Subcutaneous abdominal adipose tissue (tissue), 5 donors: Measurements from ENCODE around the gene NTSR2.

Experiments used
- H3K27ac ChIP-seq: one replicate; pipeline ENCODE4 v1.7.0; 2013; ENCODE audit warnings: low read depth, mild to moderate bottlenecking, inconsistent platforms, low read length, moderate library complexity
- H3K27me3 ChIP-seq, 5 donors: one replicate each; pipeline ENCODE4 v1.7.0; 2013; ENCODE audit warnings: low read length in 5 of 5, inconsistent platforms in 1 of 5; ENCODE audit not compliant: control insufficient read depth in 5 of 5, insufficient read depth in 4 of 5
- H3K36me3 ChIP-seq, 5 donors: one replicate each; pipeline ENCODE4 v1.7.0; 2013; ENCODE audit warnings: low read length in 5 of 5; ENCODE audit not compliant: control insufficient read depth in 5 of 5, insufficient read depth in 5 of 5
- H3K4me1 ChIP-seq, 5 donors: one replicate each; pipeline ENCODE4 v1.7.0; 2013; ENCODE audit warnings: low read length in 5 of 5, mild to moderate bottlenecking in 3 of 5, moderate library complexity in 1 of 5; ENCODE audit not compliant: control insufficient read depth in 5 of 5, insufficient read depth in 5 of 5
- H3K4me3 ChIP-seq, 5 donors: one replicate each; pipeline ENCODE4 v1.7.0; 2013; ENCODE audit warnings: low read length in 5 of 5, low read depth in 1 of 5
- H3K9ac ChIP-seq, 5 donors: one replicate each; pipeline ENCODE4 v1.7.0; 2013; ENCODE audit warnings: low read length in 5 of 5, mild to moderate bottlenecking in 4 of 5, moderate library complexity in 3 of 5
- H3K9me3 ChIP-seq, 5 donors: one replicate each; pipeline ENCODE4 v1.7.0; 2013; ENCODE audit warnings: low read length in 5 of 5; ENCODE audit not compliant: control insufficient read depth in 5 of 5
- donor health status: healthy.
- donor health status: healthy.
- donor health status: healthy.
- donor health status: healthy.
- donor health status: healthy.

NTSR2 gene, protein sequence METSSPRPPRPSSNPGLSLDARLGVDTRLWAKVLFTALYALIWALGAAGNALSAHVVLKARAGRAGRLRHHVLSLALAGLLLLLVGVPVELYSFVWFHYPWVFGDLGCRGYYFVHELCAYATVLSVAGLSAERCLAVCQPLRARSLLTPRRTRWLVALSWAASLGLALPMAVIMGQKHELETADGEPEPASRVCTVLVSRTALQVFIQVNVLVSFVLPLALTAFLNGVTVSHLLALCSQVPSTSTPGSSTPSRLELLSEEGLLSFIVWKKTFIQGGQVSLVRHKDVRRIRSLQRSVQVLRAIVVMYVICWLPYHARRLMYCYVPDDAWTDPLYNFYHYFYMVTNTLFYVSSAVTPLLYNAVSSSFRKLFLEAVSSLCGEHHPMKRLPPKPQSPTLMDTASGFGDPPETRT

DNA sequence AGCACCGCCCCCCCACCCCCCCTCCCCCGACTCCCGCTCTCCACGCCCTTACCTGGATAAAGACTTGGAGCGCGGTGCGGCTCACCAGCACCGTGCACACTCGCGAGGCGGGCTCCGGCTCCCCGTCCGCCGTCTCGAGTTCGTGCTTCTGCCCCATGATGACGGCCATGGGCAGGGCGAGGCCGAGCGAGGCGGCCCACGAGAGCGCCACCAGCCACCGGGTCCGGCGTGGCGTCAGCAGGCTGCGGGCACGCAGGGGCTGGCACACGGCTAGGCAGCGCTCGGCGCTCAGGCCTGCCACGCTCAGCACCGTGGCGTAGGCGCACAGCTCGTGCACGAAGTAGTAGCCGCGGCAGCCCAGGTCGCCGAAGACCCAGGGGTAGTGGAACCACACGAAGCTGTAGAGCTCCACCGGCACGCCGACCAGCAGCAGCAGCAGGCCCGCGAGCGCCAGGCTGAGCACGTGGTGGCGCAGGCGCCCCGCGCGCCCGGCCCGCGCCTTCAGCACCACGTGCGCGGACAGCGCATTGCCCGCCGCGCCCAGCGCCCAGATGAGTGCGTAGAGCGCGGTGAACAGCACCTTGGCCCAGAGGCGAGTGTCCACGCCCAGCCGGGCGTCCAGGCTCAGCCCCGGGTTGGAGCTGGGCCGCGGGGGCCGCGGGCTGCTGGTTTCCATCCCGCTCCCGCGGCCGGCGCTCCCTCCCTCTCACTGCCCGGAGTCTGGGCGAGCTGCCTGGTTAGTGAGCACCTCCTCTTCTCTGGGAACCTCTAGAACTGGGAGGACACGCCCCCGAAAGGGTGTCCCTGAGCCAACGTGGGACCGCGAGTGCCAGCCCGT is at the start of gene NTSR2:
TSS of gene NTSR2 (minus strand) at position 742 of the 838 bp plus-strand sequence. CDS start at position 676, 66 bp downstream.
- Histone ChIP-seq H3K9ac (no peak within 1 kb of the TSS), H3K4me3 (peak within 1 kb of the TSS in 1 of 5 donors; percentile 28), H3K36me3 (no peaks in the 10 kb centered on the region), H3K9me3 (no peaks in the 10 kb centered on the region), H3K27me3 (peaks cover 0 to 18% (median 10%) of the 10 kb centered on the region in 5 donors), H3K4me1 (peaks cover 1 to 11% (median 7%) of the 10 kb centered on the region in 5 donors), H3K27ac (no peak within 1 kb of the TSS)

DNA sequence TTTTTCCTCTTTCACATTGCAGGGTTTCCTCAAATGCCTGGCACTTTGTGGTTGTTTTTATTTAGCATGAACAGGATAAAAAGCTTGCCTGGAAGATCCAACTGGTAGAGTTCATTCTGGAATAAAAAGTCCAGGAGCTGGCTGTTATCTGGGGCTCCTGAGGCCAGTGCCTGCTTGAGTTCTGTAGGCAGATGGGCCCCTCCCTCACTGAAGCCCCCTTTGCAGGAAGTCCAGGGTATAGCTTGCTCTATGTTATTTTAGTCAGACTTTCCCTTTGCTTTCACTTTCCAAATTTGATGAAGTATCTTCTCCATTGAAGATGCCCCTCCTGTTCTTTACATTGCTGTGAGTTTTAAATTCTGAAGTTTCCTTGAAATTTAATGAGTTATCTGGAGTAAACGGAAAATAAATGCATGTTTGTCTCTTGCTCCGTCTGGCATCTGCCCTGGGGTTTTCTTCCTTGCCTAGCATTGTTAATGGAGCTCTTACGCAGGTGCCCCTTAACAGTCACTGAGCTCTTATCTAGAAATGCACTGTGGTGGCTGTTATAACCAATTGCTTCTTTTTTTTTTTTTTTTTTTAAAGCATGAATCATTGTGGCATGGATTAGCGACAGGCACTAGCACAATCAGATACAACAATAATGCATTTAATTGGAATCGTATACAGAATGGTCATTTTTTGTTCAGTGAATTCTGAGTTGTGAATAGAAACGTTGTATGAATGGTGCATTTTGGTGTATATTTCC is 49.4 kb upstream of the NTSR2 start:
- peaks cover 0 to 14% (median 12%) of the 10 kb centered on the region in 5 donors for H3K4me1 ChIP-seq
- no peak overlapping the region for H3K4me3 ChIP-seq
- H3K27ac ChIP-seq, result no peak overlapping the region
- no peaks in the 10 kb centered on the region for H3K9me3 ChIP-seq
- H3K9ac ChIP-seq, result no peak overlapping the region
- H3K36me3 ChIP-seq, result no peaks in the 10 kb centered on the region
- H3K27me3 ChIP-seq, result peaks cover 0 to 3% (median 0%) of the 10 kb centered on the region in 5 donors

DNA sequence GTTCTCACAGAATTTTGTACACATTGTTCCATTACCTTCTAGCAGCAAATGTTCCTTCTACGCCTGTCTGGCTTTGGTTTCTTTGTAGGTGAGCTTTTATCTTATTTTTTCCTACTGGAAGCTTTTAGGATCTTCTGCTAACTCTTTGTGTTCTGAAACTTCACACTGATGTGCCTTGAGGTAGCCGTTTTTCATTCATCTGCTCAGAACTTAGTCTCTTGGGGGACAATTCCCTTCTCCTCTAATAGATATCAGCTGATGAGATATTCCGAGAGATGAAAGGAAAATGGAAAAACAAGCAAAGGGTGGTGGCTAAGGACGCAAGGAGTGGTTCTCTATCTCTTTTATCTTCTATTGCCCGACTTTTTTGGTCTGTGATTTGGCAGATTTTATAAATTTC is 48.6 kb upstream of the NTSR2 start:
- H3K9ac ChIP-seq, result no peak overlapping the region
- no peak overlapping the region for H3K27ac ChIP-seq
- H3K9me3 ChIP-seq, result no peaks in the 10 kb centered on the region
- H3K4me3 ChIP-seq, result no peak overlapping the region
- no peaks in the 10 kb centered on the region for H3K36me3 ChIP-seq
- H3K4me1 ChIP-seq, result peaks cover 0 to 14% (median 12%) of the 10 kb centered on the region in 5 donors
- peaks cover 0 to 3% (median 0%) of the 10 kb centered on the region in 5 donors for H3K27me3 ChIP-seq

DNA sequence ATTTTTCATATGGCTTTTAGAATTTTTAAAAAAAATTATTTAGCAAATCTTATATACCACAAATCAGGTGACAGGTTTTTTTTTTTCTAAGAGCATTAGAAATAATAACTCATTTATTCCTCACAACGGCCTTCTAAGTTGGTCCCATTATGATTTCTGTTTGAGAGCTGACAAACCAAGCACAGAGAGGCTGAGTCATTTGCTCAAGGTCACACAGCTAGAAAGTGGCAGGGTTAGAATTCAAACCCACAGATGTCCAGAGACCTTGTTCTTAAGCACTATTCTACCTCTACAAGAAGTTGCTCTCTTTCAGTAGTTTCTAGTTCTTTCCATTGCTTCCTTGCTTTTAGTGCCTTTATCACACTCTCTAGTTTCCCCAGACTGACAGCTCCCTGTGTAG is 47.6 kb upstream of the NTSR2 start:
- H3K4me1 ChIP-seq, result peaks cover 0 to 14% (median 12%) of the 10 kb centered on the region in 5 donors
- H3K27ac ChIP-seq, result no peak overlapping the region
- peaks cover 0 to 3% (median 0%) of the 10 kb centered on the region in 5 donors for H3K27me3 ChIP-seq
- H3K9ac ChIP-seq, result no peak overlapping the region
- H3K36me3 ChIP-seq, result no peaks in the 10 kb centered on the region
- no peaks in the 10 kb centered on the region for H3K9me3 ChIP-seq
- no peak overlapping the region for H3K4me3 ChIP-seq

DNA sequence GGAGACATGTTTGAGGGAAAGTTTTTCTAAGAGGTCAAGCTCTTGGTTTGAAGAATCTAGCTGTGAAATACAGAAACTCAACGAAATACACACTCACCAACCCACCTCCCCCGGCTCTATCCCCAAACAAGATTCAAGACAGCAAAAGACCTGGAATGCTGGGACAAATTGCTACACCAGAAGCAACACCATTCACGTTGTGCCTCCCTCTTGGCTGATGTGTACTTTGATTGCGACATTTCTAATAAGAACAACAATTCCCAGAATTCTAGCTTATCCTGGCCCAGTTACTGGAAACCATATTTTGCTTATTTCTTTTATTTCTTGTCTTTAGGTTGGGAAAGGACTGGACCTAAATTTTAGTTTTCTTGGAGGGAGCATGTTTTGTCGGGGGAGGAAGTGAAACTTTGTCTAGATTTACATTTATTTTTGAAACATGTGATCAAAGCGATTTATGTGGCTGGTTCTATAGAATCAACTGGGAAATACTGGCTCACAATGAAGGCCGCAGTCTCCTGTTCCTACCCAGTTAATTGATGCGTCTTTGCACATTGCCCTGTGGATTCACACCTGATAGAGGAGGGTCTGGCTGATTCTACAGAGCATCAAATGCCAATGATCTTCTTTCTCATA is 46.8 kb upstream of the NTSR2 start:
- H3K9me3 ChIP-seq, result no peaks in the 10 kb centered on the region
- H3K27me3 ChIP-seq, result peaks cover 0 to 3% (median 0%) of the 10 kb centered on the region in 5 donors
- H3K9ac ChIP-seq, result peak overlapping the region in 1 of 5 donors; percentile 58
- H3K4me1 ChIP-seq, result peaks cover 4 to 18% (median 12%) of the 10 kb centered on the region in 5 donors
- H3K27ac ChIP-seq, result peak overlapping the region; percentile 82
- H3K36me3 ChIP-seq, result no peaks in the 10 kb centered on the region
- H3K4me3 ChIP-seq, result no peak overlapping the region

DNA sequence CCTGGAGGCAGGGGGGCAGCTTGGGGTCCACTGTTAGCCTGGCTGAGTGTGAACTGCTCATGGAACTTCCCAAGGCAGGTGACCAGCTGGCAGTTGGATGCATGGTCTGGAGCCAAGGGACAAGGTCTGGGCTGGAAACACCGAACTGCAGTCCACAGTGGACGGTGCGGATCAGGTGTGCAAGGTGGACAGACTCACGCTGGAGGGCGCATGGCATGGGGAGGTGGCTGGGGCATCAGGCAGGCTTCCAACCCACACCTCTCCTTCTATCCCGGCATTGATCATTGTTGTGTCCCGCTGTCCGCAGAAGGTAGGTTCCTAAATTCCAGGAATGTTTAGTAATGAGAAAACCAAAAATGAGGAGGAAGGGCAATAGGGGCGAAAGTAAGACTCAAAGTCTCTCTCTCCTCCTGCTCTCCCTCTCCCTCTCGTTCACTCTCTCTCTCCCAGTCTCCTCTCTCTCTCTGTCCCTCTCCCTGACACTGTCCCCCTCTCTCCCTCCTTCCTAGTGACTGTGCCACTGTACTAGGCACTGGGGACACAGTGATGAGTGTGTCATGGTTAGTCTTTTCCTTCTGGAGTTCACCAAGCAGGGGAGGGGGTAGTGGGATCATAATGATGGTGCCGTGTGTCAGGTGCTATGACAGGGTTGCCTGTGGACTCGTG is 46.1 kb upstream of the NTSR2 start:
- no peak overlapping the region for H3K4me3 ChIP-seq
- H3K27ac ChIP-seq, result peak overlapping the region; percentile 82
- H3K36me3 ChIP-seq, result no peaks in the 10 kb centered on the region
- H3K4me1 ChIP-seq, result peaks cover 4 to 25% (median 19%) of the 10 kb centered on the region in 5 donors
- H3K9me3 ChIP-seq, result no peaks in the 10 kb centered on the region
- peaks cover 0 to 3% (median 0%) of the 10 kb centered on the region in 5 donors for H3K27me3 ChIP-seq
- H3K9ac ChIP-seq, result no peak overlapping the region

DNA sequence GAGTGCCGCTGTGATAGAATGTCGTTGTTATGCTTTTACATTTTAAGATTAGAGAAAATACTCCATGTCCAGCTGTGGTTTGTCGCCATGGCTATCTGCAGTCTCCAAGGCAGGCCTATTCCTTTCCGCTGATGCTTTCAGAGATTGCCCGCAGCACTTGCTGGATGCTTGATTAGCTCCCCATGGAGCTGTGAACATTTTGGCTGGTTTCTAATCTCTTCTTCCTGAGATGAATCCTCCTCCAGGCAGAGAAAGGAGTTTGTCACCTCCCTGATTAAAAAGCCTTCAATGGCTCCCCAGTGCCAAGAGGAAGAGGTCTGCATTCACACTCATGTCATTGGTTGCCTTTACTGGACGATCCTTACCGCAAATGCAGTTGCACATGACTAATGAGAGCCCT is 43.8 kb upstream of the NTSR2 start:
- Histone ChIP-seq H3K4me1 (peaks cover 4 to 31% (median 23%) of the 10 kb centered on the region in 5 donors), H3K9ac (no peak overlapping the region), H3K36me3 (no peaks in the 10 kb centered on the region), H3K4me3 (no peak overlapping the region), H3K27me3 (no peaks in the 10 kb centered on the region), H3K27ac (no peak overlapping the region), H3K9me3 (no peaks in the 10 kb centered on the region)

DNA sequence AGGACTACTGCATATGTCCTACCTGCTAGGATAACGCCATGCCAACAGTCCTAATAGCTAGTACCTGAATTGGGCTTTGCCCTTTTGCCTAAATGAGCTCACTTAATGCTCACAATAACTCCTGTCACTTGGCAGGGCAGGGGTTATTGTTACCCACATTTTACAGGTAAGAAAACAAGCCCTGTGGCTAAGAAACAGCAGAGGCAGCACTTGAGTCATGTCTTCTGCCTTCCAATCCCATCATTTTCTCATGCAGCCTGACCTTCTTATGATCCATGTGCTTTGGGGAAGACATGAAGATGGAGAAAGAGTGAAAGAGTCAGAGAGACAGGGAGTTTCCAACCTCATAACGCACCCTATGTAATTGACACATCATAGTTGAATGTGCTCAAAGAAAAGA is 42.9 kb upstream of the NTSR2 start:
- peaks cover 4 to 37% (median 26%) of the 10 kb centered on the region in 5 donors for H3K4me1 ChIP-seq
- H3K27me3 ChIP-seq, result no peaks in the 10 kb centered on the region
- no peaks in the 10 kb centered on the region for H3K36me3 ChIP-seq
- no peak overlapping the region for H3K27ac ChIP-seq
- H3K9ac ChIP-seq, result no peak overlapping the region
- no peaks in the 10 kb centered on the region for H3K9me3 ChIP-seq
- no peak overlapping the region for H3K4me3 ChIP-seq

DNA sequence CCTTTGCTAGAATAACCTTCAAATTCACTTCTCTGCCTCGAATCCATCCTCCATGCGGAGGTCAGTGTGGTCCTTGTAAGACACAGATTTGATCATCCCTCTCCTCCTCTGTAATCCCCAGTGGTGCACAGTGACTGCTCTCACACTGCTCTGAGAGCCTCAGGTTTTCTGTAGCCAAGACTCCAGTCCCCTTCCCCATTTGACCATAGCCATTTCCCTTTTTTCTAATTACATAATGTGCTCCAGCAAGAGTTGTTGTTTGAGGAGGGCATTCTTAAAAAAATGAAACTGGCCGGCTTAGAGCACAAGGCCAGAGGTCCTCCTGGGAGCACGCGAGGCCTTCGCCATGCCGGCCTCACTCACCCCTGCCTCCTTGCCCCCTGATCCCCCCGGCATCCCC is 41.8 kb upstream of the NTSR2 start:
- Histone ChIP-seq H3K4me1 (peaks cover 4 to 35% (median 21%) of the 10 kb centered on the region in 5 donors), H3K27ac (peak overlapping the region; percentile 56), H3K27me3 (no peaks in the 10 kb centered on the region), H3K36me3 (no peaks in the 10 kb centered on the region), H3K4me3 (no peak overlapping the region), H3K9me3 (no peaks in the 10 kb centered on the region), H3K9ac (no peak overlapping the region)
